ENCODE results near the gene S100A7A.

- TF ChIP-seq ELF4 (IDR thresholded peaks at IDR 0.05) (no peak), FOXM1 (IDR thresholded peaks at IDR 0.05; ENCODE audit: borderline replicate concordance) (no peak), SP1 (IDR thresholded peaks at IDR 0.05) (no peak), FOXK2 (IDR thresholded peaks at IDR 0.05) (no peak), ARNT (IDR thresholded peaks at IDR 0.05) (no peak), TARDBP (IDR thresholded peaks at IDR 0.05) (no peak), BHLHE40 (IDR thresholded peaks at IDR 0.05; ENCODE audit: borderline replicate concordance) (no peak), L3MBTL2 (conservative IDR thresholded peaks at IDR 0.05) (no peak), FOXA1 (IDR thresholded peaks at IDR 0.05) (no peak), ZNF384 (IDR thresholded peaks at IDR 0.05) (no peak)
- TF ChIP-seq, protein P1, sequence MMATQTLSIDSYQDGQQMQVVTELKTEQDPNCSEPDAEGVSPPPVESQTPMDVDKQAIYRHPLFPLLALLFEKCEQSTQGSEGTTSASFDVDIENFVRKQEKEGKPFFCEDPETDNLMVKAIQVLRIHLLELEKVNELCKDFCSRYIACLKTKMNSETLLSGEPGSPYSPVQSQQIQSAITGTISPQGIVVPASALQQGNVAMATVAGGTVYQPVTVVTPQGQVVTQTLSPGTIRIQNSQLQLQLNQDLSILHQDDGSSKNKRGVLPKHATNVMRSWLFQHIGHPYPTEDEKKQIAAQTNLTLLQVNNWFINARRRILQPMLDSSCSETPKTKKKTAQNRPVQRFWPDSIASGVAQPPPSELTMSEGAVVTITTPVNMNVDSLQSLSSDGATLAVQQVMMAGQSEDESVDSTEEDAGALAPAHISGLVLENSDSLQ (IDR thresholded peaks at IDR 0.05): no peak
Measured at GRCh38 chr1:153396461-153396860, 19.9 kb upstream of the S100A7A start.

All from HEK293T (cell line).